ENCODE data around the gene FEM1A.

DNA sequence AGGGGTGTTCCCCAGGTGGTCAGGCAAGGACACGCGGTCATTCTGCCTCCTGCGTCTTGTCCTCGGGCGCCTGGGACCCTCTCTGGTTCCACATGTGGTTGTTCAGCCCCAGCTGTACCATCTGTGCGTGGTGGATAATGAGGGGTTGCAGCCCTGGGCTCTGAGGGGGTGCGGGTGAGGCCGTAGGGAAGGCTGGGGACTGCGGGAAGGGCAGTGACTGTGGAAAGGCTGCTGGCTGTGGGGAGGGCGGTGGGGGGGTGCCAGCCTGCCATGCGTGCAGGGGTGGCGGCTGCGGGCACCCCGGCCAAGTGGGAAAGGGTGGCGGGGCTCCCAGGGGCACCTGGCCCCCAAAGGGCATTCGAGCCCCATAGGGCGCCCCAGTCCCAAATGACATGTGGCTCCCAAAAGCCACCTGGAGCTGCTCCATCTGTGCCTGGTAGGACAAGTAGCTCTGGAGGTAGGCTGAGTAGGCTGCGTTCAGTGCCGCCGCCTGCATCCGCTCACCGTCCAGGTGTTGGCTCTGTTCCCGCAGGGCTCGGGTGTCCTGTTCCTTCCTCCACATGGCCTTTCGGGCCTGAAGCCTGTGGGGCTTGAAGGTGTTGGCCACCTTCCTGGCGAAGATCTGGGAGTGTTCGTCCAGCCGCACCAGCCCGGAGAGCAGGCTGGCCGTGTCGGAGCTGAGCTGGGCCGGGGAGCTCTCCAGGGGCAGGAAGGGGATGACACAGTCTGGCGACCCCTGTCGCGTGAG lies 24.8 kb downstream of the FEM1A start:
- TF ChIP-seq, protein P1, sequence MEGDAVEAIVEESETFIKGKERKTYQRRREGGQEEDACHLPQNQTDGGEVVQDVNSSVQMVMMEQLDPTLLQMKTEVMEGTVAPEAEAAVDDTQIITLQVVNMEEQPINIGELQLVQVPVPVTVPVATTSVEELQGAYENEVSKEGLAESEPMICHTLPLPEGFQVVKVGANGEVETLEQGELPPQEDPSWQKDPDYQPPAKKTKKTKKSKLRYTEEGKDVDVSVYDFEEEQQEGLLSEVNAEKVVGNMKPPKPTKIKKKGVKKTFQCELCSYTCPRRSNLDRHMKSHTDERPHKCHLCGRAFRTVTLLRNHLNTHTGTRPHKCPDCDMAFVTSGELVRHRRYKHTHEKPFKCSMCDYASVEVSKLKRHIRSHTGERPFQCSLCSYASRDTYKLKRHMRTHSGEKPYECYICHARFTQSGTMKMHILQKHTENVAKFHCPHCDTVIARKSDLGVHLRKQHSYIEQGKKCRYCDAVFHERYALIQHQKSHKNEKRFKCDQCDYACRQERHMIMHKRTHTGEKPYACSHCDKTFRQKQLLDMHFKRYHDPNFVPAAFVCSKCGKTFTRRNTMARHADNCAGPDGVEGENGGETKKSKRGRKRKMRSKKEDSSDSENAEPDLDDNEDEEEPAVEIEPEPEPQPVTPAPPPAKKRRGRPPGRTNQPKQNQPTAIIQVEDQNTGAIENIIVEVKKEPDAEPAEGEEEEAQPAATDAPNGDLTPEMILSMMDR (IDR thresholded peaks at IDR 0.05) = no peak
- TF ChIP-seq POLR2AphosphoS5 (IDR thresholded peaks at IDR 0.05) (no peak), EP300 (IDR thresholded peaks at IDR 0.05) (no peak)

Measured in gastroesophageal sphincter (tissue), 3 donors.